HG02588 (cell line): ENCODE results near the gene HBZ.
"Not testable (repeated sequence)": the region's sequence is repeated elsewhere in the genome, so short reads cannot be mapped to it uniquely, and the experiment has no call there.

Experiments used
- ATAC-seq: cut with Tn5 transposase; IDR thresholded peaks from one replicate; pipeline ENCODE4 v1.9.1; 2021; ENCODE audit warnings: mild to moderate bottlenecking, moderate library complexity; ENCODE audit not compliant: unreplicated experiment

Gene HBZ

DNA sequence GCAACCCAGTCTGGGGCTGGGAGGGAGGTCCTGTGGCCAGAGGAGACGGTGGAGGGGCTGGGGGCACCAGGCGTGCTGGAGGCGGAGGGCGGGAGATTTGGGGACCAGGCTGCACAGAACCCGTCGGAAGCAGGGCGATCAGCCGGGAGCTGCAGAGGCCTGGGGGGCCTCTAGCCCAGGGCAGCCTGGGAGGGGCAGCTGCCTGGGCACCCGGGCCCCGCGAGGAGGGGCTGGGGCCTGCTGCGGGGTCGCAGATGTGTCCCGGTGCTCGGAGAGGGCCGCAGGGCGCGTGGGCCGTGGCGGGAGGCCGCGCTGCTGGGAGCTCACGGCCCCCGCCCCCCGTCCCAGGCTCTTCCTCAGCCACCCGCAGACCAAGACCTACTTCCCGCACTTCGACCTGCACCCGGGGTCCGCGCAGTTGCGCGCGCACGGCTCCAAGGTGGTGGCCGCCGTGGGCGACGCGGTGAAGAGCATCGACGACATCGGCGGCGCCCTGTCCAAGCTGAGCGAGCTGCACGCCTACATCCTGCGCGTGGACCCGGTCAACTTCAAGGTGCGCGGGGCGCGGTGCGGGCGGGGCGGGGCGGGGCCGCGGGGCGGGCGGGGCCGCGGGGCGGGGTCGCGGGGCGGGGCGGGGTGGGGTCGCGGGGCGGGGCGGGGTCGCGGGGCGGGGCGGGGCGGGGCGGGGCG is 11.8 kb downstream of the HBZ start:
- ATAC-seq: not testable (repeated sequence)

DNA sequence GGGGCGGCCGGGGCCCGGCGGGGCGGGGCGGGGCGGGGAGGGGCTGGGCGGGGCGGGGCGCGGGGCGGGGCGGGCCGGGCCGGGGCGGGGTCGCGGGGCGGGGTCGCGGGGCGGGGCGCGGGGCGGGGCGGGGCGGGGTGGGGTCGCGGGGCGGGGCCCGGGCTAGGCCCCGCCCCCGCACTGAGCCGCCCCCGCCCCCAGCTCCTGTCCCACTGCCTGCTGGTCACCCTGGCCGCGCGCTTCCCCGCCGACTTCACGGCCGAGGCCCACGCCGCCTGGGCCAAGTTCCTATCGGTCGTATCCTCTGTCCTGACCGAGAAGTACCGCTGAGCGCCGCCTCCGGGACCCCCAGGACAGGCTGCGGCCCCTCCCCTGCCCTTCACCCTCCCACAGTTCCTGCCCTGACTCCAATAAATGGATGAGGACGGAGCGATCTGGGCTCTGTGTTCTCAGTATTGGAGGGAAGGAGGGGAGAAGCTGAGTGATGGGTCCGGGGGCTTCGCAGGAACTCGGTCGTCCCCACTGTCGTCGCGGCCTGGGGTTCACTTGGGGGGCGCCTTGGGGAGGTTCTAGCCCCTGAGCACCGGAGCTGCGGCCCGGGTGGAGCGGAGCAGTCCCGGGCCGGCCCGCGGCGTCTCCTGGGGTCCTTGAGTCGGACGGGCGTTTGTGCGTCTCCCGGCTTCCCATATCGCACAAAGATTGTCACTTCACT is 12.5 kb downstream of the HBZ start:
- no peak for ATAC-seq

DNA sequence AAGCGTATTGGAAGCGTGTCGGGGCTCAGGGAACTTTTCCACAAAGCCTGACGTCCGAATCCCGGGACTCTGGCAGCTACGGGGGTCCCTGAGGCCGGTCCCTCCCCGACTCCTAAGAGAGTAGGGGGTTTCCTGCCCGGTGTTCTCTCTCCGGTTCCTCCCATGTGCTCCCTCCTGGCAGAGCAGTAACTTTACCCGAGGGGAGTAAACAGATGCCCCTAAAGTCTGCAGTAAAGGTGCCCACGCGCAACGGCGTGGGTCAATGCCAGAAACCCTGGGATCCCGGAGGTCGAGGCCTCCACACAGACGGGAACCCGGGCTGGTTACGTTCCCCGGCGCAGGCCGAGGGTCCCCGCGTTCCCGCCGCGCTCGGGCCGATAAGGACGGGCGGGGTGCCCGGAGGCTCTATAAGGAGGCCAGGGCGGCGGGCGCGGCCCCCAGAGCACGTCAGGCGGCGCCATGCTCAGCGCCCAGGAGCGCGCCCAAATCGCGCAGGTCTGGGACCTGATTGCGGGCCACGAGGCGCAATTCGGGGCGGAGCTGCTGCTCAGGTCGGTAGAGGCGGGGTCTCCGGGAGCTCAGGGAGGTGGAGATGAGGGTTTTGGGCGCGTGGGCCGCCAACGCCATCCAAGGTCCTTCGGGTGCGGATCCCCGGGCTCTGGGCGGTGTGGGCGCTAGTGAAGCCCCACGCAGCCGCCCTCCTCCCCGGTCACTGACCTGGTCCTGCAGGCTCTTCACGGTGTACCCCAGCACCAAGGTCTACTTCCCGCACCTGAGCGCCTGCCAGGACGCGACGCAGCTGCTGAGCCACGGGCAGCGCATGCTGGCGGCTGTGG is 13.3 kb downstream of the HBZ start, which contains the start of gene HBM:
TSS of gene HBM (plus strand) at position 440 of the 836 bp plus-strand sequence. CDS start at position 460, 20 bp downstream.
- ATAC-seq: no peak

DNA sequence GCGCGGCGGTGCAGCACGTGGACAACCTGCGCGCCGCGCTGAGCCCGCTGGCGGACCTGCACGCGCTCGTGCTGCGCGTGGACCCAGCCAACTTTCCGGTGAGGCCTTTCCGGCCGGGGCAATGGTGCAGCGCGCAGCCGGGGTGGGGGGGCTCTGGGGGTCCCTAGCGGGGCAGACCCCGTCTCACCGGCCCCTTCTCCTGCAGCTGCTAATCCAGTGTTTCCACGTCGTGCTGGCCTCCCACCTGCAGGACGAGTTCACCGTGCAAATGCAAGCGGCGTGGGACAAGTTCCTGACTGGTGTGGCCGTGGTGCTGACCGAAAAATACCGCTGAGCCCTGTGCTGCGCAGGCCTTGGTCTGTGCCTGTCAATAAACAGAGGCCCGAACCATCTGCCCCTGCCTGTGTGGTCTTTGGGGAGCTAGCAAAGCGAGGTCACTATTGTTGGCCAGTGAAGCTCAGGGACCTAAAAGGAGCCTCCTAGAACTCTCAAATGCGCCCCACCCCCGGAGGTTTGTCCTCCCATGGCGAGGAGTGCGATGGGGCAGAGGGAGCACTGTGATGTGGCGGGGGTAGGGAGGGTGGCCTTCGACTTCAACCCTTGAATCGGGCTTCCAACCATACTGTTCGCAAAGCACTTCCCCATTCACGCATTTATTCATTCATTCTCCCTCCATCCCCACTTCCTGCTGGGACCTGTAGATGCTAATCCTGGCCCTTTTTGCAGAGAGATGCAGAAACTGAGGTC is 14.1 kb downstream of the HBZ start:
- no peak for ATAC-seq

DNA sequence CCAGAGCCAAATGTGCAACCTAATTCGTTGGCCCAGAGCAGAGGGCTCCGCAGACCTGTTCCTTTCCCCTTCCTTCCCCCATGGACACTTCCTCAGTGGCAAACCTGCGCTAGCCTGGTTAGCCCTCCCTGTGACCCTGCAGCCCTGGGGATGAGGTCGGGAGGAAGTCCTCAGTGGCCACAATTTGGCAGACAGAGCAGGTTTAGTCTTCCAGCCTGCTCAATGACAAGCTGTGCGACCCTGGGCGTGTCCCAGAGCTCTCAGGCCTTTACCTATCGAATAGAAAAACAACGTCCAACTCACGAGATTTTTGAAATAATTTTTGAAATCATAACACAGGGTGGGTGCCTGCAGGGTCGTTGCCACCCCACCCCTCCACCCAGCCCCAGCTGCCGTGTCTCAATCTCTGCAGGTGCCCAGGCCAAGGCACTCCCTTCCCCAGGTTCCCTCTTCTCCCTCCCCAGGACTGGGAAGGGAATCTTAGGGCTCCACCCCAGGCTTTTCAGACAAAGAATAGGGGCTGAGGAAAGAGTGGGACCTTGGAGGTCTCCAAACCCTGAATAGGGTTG is 14.8 kb downstream of the HBZ start:
- no peak for ATAC-seq

DNA sequence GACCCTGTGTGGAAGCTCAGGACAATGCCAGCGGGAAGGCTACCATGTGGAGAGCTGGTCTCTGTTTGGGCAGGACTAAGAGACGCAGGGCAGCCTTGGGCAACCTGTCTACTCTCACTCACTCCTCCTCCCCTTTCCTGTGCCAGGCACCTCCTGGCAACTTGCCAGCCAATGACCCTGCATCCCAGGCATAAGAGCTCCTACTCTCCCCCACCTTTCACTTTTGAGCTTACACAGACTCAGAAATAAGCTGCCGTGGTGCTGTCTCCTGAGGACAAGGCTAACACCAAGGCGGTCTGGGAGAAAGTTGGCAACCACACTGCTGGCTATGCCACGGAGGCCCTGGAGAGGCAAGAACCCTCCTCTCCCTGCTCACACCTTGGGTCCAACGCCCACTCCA is 16.0 kb downstream of the HBZ start:
- no peak for ATAC-seq

DNA sequence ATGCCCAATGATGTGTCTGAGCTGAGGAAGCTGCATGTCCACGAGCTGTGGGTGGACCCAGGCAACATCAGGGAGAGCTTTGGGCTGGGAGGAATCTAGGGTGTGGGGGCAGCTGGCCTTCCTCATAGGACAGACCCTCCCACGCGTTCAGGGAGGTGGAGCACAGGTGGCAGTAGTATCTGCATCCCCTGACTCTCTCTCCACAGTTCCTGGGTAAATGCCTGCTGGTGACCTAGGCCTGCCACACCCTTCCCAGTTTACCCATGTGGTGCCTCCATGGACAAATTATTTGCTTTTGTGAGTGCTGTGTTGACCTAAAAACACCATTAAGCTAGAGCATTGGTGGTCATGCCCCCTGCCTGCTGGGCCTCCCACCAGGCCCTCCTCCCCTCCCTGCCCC is 16.6 kb downstream of the HBZ start:
- ATAC-seq: no peak

DNA sequence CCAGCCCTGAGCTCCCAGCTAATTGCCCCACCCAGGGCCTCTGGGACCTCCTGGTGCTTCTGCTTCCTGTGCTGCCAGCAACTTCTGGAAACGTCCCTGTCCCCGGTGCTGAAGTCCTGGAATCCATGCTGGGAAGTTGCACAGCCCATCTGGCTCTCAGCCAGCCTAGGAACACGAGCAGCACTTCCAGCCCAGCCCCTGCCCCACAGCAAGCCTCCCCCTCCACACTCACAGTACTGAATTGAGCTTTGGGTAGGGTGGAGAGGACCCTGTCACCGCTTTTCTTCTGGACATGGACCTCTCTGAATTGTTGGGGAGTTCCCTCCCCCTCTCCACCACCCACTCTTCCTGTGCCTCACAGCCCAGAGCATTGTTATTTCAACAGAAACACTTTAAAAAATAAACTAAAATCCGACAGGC is 17.7 kb downstream of the HBZ start:
- ATAC-seq: not testable (repeated sequence)

DNA sequence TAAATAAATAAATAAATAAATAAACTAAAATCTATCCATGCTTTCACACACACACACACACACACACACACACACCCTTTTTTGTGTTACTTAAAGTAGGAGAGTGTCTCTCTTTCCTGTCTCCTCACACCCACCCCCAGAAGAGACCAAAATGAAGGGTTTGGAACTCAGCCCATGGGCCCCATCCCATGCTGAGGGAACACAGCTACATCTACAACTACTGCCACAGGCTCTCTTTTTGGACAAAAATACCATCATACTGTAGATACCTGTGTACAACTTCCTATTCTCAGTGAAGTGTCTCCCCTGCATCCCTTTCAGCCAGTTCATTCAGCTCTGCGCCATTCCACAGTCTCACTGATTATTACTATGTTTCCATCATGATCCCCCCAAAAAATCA is 18.3 kb downstream of the HBZ start:
- ATAC-seq: no peak

DNA sequence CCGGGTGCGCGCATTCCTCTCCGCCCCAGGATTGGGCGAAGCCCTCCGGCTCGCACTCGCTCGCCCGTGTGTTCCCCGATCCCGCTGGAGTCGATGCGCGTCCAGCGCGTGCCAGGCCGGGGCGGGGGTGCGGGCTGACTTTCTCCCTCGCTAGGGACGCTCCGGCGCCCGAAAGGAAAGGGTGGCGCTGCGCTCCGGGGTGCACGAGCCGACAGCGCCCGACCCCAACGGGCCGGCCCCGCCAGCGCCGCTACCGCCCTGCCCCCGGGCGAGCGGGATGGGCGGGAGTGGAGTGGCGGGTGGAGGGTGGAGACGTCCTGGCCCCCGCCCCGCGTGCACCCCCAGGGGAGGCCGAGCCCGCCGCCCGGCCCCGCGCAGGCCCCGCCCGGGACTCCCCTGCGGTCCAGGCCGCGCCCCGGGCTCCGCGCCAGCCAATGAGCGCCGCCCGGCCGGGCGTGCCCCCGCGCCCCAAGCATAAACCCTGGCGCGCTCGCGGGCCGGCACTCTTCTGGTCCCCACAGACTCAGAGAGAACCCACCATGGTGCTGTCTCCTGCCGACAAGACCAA is 20.0 kb downstream of the HBZ start, which contains the start of gene HBA2:
TSS of gene HBA2 (plus strand) at position 503 of the 568 bp plus-strand sequence. CDS start at position 540, 37 bp downstream.
- ATAC-seq: not testable (repeated sequence)

DNA sequence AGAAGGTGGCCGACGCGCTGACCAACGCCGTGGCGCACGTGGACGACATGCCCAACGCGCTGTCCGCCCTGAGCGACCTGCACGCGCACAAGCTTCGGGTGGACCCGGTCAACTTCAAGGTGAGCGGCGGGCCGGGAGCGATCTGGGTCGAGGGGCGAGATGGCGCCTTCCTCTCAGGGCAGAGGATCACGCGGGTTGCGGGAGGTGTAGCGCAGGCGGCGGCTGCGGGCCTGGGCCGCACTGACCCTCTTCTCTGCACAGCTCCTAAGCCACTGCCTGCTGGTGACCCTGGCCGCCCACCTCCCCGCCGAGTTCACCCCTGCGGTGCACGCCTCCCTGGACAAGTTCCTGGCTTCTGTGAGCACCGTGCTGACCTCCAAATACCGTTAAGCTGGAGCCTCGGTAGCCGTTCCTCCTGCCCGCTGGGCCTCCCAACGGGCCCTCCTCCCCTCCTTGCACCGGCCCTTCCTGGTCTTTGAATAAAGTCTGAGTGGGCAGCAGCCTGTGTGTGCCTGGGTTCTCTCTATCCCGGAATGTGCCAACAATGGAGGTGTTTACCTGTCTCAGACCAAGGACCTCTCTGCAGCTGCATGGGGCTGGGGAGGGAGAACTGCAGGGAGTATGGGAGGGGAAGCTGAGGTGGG is 20.9 kb downstream of the HBZ start:
- ATAC-seq: not testable (repeated sequence)

DNA sequence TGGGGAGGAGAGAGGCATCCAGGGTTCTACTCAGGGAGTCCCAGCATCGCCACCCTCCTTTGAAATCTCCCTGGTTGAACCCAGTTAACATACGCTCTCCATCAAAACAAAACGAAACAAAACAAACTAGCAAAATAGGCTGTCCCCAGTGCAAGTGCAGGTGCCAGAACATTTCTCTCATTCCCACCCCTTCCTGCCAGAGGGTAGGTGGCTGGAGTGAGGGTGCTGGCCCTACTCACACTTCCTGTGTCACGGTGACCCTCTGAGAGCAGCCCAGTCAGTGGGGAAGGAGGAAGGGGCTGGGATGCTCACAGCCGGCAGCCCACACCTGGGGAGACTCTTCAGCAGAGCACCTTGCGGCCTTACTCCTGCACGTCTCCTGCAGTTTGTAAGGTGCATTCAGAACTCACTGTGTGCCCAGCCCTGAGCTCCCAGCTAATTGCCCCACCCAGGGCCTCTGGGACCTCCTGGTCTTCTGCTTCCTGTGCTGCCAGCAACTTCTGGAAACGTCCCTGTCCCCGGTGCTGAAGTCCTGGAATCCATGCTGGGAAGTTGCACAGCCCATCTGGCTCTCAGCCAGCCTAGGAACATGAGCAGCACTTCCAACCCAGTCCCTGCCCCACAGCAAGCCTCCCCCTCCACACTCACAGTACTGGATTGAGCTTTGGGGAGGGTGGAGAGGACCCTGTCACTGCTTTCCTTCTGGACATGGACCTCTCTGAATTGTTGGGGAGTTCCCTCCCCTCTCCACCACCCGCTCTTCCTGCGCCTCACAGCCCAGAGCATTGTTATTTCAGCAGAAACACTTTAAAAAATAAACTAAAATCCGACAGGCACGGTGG is 21.7 kb downstream of the HBZ start:
- ATAC-seq: not testable (repeated sequence)

DNA sequence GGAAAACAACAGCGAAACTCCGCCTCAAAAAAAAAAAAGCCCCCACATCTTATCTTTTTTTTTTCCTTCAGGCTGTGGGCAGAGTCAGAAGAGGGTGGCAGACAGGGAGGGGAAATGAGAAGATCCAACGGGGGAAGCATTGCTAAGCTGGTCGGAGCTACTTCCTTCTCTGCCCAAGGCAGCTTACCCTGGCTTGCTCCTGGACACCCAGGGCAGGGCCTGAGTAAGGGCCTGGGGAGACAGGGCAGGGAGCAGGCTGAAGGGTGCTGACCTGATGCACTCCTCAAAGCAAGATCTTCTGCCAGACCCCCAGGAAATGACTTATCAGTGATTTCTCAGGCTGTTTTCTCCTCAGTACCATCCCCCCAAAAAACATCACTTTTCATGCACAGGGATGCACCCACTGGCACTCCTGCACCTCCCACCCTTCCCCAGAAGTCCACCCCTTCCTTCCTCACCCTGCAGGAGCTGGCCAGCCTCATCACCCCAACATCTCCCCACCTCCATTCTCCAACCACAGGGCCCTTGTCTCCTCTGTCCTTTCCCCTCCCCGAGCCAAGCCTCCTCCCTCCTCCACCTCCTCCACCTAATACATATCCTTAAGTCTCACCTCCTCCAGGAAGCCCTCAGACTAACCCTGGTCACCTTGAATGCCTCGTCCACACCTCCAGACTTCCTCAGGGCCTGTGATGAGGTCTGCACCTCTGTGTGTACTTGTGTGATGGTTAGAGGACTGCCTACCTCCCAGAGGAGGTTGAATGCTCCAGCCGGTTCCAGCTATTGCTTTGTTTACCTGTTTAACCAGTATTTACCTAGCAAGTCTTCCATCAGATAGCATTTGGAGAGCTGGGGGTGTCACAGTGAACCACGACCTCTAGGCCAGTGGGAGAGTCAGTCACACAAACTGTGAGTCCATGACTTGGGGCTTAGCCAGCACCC is 22.8 kb downstream of the HBZ start:
- no peak for ATAC-seq

DNA sequence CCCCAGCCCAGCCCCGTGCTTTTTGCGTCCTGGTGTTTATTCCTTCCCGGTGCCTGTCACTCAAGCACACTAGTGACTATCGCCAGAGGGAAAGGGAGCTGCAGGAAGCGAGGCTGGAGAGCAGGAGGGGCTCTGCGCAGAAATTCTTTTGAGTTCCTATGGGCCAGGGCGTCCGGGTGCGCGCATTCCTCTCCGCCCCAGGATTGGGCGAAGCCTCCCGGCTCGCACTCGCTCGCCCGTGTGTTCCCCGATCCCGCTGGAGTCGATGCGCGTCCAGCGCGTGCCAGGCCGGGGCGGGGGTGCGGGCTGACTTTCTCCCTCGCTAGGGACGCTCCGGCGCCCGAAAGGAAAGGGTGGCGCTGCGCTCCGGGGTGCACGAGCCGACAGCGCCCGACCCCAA is 23.6 kb downstream of the HBZ start:
- ATAC-seq: not testable (repeated sequence)

DNA sequence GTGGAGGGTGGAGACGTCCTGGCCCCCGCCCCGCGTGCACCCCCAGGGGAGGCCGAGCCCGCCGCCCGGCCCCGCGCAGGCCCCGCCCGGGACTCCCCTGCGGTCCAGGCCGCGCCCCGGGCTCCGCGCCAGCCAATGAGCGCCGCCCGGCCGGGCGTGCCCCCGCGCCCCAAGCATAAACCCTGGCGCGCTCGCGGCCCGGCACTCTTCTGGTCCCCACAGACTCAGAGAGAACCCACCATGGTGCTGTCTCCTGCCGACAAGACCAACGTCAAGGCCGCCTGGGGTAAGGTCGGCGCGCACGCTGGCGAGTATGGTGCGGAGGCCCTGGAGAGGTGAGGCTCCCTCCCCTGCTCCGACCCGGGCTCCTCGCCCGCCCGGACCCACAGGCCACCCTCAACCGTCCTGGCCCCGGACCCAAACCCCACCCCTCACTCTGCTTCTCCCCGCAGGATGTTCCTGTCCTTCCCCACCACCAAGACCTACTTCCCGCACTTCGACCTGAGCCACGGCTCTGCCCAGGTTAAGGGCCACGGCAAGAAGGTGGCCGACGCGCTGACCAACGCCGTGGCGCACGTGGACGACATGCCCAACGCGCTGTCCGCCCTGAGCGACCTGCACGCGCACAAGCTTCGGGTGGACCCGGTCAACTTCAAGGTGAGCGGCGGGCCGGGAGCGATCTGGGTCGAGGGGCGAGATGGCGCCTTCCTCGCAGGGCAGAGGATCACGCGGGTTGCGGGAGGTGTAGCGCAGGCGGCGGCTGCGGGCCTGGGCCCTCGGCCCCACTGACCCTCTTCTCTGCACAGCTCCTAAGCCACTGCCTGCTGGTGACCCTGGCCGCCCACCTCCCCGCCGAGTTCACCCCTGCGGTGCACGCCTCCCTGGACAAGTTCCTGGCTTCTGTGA is 24.3 kb downstream of the HBZ start, which contains the start of gene HBA1:
TSS of gene HBA1 (plus strand) at position 204 of the 906 bp plus-strand sequence. CDS start at position 241, 37 bp downstream.
- not testable (repeated sequence) for ATAC-seq

DNA sequence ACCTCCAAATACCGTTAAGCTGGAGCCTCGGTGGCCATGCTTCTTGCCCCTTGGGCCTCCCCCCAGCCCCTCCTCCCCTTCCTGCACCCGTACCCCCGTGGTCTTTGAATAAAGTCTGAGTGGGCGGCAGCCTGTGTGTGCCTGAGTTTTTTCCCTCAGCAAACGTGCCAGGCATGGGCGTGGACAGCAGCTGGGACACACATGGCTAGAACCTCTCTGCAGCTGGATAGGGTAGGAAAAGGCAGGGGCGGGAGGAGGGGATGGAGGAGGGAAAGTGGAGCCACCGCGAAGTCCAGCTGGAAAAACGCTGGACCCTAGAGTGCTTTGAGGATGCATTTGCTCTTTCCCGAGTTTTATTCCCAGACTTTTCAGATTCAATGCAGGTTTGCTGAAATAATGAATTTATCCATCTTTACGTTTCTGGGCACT is 25.0 kb downstream of the HBZ start:
- ATAC-seq: no peak
